HG02588 (cell line): ENCODE data around the gene ZNF182.
A peak's percentile ranks its signal among the peaks of the same experiment; 100 is the strongest.
"Not testable (repeated sequence)": the region's sequence is repeated elsewhere in the genome, so short reads cannot be mapped to it uniquely, and the experiment has no call there.

ENCODE experiments used
- ATAC-seq: cut with Tn5 transposase; IDR thresholded peaks from one replicate; pipeline ENCODE4 v1.9.1; 2021; ENCODE audit warnings: mild to moderate bottlenecking, moderate library complexity; ENCODE audit not compliant: unreplicated experiment

Gene ZNF182

GRCh38 chrX:48003758-48004457 is at the start of gene ZNF182:
ZNF182 (minus strand) TSS chrX:48003989; CDS start chrX:48002609, 1,380 bp downstream.
- ATAC-seq, result peak; percentile 94

DNA sequence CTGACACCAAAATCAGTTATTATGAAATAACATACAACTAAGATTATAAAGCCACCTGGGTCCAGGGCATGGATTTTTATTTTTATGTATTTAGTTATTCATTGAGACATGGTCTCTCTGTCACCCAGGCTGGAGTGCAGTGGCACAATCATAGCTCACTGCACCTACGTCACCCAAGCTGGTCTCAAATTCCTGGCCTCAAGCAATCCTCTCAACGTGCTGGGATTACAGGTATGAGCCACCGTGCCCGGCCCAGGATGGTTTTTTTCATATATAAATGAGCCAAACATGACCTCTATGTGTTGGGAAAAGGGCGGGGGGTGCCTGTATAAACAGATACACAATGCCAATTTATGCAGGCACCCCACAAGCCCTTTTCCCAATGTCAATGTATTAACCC is 43.1 kb upstream of the ZNF182 start:
- ATAC-seq, result no peak

GRCh38 chrX:48045410-48046311 is 41.9 kb upstream of the ZNF182 start:
- no peak for ATAC-seq

DNA sequence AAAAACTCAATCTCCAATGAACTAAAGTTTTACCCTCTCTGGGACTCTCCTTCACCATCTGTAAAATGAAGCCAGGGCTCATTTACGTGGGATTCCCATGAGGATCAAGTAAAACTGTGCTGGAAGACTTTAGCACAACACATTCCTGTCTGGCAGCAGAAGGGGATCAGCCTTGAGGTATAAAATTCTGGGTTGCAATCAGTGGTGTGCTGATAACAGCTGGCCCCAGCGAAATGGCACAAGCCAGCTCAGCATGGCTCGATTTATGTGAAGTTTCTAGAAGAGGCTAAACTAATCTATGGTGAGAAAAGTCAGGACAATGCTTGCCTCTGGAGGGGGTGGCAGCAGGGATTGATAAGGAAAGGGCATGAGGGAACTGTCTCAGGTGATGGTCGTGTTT is 39.3 kb upstream of the ZNF182 start:
- ATAC-seq, result no peak

DNA sequence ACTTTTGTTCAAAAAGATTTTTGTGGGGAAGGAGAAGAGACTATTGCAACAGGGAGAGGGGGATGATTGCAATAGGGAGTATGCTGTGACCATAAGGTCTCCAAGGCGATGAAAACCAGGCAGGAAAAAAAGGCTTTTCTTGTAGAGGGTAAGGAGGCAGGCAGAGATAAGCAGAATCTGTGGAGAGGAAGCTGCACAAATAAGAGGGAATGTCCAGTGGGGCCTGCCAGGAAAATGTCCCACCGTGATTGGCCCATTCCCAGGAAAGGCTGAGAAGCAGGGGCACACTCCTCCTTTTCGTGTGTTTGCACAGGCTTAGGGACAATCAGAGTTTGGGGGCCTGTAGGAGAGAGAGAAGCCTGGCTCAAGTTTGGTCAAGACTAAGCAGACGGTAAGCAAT is 32.1 kb upstream of the ZNF182 start:
- no peak for ATAC-seq

DNA sequence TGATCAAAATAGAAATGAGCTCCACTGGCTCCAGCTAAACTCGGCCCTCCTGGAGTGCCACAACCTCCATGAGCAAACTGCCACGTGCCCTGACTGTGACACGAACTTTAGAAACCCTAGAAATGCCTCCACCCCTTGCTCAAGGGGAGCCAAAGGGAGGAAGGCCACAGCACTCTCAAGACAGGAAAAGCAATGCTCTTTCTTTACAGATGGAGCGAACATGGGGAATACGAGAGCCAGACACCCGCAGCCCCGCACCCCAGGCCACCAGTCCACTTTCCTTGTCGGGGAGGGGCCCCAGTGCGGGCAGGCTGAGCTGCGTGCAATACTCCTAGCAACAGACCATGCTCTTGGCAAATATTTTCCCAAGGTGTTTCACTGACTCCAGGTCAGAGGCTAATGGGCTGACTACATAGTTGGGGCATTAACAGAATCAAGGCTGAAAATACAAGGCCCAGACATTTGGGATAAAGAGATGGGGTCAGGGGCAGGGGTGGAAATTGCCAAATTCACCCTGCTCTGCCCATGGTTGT is 26.9 kb upstream of the ZNF182 start:
- not testable (repeated sequence) for ATAC-seq

- no peak for ATAC-seq
Measured at GRCh38 chrX:48030237-48030636, 26.4 kb upstream of the ZNF182 start.

DNA sequence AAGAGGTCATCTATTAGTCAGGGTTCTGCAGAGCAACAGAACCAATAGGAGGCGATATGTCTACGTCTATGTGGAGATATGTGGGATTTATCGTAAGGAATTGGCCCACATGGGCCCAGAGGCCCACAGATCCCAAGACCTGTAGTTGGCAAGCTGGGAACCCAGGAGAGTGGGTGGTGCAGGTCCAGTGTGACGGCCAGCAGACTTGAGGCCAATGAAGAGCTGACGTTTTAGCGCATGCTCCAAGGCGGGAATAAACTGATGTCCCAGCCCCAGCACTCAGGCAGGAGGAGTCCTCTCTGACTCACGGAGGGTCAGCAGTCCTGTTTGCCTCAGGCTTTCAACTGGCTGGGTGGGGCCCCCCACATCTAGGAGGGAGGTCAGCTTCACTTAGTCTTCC is 24.3 kb upstream of the ZNF182 start:
- ATAC-seq, result no peak

DNA sequence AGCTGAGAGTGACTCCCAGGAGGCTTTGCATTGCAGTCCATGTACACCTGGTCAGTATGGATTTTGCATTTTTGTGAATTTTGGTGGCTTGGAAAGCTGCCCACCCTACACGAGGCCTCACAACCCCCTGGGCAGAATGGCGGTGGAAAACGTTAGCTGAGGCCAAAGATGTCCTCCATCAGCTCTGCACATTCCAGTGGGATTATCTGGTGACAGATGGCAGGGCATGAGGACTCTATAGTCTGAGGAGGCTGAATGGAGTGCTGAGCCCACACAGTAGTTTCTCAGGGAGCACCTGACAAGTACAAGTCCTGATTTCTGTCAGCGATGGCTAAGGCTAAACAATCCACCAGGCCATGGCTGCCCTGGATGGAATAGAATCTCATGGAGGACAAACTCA is 23.8 kb upstream of the ZNF182 start:
- not testable (repeated sequence) for ATAC-seq

DNA sequence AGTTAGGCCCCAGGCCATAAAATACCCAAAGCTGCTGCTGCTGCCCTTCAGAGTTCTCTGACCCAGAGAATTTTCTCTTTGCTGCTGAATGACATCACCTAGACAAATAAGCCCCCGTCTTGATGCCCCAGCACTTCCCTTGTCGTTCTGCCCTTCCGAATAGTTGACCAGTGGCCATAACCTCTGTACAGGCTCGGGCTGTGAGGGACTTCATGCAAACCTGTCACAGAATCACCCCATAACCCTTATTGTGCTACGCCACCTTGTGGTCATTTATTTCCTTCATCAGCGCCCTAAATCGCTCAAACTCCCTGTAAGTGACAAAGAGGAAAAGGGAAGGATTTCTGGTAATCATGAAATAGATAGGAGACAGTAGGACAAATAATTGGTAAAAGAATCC is 21.8 kb upstream of the ZNF182 start:
- no peak for ATAC-seq

GRCh38 chrX:48022738-48023137 is 18.9 kb upstream of the ZNF182 start:
- no peak for ATAC-seq

- ATAC-seq, result no peak
Measured at GRCh38 chrX:48022100-48022499, 18.3 kb upstream of the ZNF182 start.

GRCh38 chrX:48021026-48021900 is 17.5 kb upstream of the ZNF182 start:
- peak; percentile 57 for ATAC-seq

DNA sequence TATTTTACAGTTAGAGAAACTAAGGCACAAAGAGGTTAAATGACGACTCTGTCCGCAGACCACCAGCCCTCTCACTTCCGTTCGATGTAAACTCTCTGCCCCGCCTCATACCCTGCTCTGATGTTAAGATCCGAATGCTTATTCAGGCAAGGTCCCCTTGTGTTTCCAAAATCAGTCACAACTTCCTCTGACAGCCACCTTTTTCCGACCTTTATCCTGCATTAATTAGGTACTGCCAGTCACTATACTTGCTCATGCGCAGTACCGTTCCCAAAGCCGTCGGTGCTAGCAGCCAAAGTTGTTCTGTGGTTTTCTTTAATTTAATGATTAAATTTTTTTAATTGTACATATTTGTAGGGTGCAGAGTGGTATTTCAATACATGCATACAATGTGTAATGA is 16.7 kb upstream of the ZNF182 start:
- ATAC-seq, result not testable (repeated sequence)

GRCh38 chrX:48019892-48020291 is 16.1 kb upstream of the ZNF182 start:
- ATAC-seq, result not testable (repeated sequence)

GRCh38 chrX:48016583-48017310 is 13.0 kb upstream of the ZNF182 start:
- not testable (repeated sequence) for ATAC-seq

- not testable (repeated sequence) for ATAC-seq
Measured at GRCh38 chrX:48009445-48009960, 5.7 kb upstream of the ZNF182 start.

- ATAC-seq, result not testable (repeated sequence)
Measured at GRCh38 chrX:48006688-48007087, 2.9 kb upstream of the ZNF182 start, which contains the start of gene SPACA5. SPACA5 (plus strand) TSS chrX:48006988; CDS start chrX:48007803, 815 bp downstream.

DNA sequence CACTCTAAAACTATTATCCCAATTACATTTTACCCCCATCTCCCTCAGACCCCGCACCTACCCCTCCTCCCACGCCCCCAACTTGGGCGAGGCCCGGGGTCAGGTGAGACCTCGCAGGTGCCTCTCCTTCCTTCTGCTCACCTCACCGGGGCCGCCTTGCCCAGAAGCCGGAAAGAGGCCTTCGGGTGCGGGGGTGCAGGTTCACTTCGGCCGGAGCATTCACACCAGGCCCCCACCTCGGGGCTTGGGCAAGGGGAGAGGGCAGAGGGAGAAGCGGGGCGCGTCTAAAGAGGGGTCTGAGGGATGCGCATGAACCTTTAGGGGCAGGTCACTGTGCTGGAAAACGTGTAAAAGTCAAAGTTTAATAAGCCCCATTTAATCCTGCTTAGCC is 427 bp downstream of the ZNF182 start:
- ATAC-seq, result peak; percentile 31

GRCh38 chrX:48002929-48003328 is 860 bp downstream of the ZNF182 start:
- no peak for ATAC-seq
